HG03196 (cell line): ENCODE results near the gene PSMD12.
A peak's percentile ranks its signal among the peaks of the same experiment; 100 is the strongest.
"Not testable (repeated sequence)": the region's sequence is repeated elsewhere in the genome, so short reads cannot be mapped to it uniquely, and the experiment has no call there.

Source experiments
- ATAC-seq: cut with Tn5 transposase; IDR thresholded peaks from one replicate; pipeline ENCODE4 v1.9.1; 2021; ENCODE audit not compliant: unreplicated experiment

The PSMD12 gene

GRCh38 chr17:67388536-67388935 is 22.2 kb upstream of the PSMD12 start:
- ATAC-seq, result not testable (repeated sequence)

DNA sequence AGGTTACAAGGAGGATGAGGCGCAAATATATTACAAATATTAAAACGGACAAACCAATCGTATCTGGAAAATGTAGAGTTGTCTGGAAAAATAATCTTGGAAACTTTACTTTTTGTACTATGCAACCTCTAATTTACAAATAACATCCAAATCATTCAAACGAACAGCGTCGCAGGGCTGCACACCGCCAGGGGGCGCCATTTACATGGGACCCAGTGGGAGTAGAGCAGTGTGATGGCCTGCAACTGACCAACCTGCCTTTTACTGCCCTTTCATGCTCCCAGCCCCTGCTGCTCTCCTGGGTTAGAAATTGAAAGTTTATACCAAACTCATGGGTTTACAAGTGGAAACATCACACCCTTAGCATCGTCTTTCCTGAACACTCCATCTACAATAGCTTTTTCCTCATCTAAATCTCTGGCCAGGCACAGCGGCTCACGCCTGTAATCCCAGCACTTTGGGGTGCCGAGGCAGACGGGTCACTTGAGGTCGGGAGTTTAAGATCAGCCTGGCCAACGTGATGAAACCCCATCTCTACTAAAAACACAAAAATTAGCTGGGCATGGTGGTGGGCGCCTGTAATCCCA is 20.7 kb upstream of the PSMD12 start:
- ATAC-seq, result no peak

DNA sequence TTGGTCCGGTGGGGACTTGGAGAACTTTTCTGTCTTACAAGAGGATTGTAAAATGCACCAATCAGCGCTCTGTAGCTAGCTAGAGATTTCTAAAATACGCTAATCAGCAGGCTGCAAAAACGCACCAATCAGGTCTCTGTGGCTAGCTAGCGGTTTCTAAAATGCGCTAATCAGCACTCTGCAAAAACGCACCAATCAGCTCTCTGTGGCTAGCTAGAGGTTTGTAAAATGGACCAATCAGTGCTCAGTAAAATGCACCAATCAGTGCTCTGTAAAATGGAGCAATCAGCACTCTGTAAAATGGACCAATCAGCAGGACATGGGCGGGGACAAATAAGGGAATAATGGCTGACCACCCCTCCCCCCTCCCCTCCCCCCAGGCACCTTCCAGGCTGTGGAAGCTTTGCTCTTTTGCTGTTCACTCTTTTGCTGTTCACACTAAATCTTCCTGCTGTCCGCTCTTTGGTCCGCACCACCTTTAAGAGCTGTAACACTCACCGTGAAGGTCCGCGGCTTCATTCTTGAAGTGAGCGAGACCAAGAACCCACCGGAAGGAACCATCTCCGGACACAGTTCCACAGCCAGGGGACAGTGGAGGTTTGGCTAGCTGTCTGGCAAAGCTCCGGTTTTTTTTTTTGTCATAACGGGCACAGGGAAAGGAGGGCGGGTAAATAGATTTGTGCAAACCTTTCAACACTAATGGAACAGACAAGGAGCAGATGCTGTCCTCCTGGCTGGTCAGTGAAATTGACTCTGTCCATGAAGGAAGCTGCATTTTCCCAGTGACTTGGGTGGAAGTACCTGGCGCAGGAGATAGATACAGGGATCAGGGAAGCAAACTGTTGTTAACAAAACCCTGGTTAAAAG is 19.0 kb upstream of the PSMD12 start:
- ATAC-seq, result no peak

- ATAC-seq, result no peak
Measured at GRCh38 chr17:67381929-67382257, 15.5 kb upstream of the PSMD12 start.

DNA sequence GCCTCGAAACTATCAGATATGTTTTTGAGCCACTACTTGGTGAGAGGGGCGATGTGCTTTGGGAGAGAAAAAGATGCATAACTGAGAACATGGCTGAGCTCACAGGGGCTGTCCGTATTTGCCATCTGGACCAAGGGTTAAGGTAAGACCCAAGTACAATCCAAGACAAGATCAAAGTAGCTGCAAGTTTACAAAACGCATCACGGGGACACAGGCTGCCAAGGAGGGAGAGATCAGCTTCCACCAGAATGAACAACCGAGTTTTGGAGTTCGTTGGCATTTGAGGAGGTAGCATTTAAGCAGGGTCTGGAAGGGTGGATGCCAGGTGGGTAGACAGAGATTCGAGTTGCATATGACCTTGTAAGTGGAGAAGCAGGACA is 12.9 kb upstream of the PSMD12 start:
- no peak for ATAC-seq

GRCh38 chr17:67378454-67379250 is 12.3 kb upstream of the PSMD12 start:
- no peak for ATAC-seq

DNA sequence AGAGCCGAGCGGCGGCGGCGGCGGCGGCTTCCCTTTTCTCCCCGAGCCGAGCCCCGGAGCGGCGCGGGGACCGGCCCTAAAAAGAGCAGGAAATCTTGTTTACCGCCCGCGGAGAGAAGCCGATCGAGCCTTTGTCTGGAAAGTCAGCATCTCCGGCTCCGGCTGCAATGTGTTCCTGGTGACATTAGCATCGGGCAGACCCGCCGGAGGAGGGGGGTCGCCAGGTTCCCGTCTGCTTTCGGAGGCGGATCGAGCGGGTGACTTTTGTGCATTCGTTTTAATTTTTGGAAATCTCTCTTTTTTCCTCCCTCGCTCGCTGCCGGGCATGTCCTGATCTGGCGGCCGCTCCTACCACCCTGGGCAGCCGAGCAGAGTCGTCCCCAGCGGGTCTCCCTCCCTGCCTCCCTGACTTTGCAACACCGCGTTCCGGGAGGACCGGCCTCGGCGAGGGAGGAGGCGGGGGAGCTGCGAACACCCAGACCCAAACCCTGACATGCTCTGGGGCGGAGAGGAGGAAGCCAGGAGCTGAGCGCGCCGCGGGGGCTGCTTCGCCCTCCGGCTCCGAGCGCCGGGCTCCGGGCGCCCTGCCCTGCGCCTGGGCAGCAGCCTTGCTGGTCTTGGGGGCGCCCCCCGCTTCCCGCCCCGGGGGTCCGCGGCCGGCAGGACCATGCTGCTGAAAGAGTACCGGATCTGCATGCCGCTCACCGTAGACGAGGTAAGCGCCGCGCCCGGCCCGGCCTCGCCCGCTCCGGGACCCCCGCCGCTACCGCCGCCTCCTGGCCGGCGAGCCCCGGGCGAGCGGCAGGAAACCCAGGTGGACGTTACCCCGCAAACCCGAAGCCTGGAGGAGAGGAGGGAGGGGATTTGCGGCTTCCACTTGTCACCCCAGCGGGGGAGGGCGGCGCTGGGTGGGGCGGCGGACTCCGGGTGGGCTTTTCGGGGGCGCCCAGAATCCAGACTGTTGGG is 11.4 kb upstream of the PSMD12 start:
- ATAC-seq, result peak; percentile 6

GRCh38 chr17:67376737-67377487 is 10.5 kb upstream of the PSMD12 start, which contains the start of gene PITPNC1:
TSS of gene PITPNC1 (plus strand) at chr17:67377281.
- ATAC-seq, result peak; percentile 70

- ATAC-seq, result no peak
Measured at GRCh38 chr17:67376415-67376736, 10.0 kb upstream of the PSMD12 start.

DNA sequence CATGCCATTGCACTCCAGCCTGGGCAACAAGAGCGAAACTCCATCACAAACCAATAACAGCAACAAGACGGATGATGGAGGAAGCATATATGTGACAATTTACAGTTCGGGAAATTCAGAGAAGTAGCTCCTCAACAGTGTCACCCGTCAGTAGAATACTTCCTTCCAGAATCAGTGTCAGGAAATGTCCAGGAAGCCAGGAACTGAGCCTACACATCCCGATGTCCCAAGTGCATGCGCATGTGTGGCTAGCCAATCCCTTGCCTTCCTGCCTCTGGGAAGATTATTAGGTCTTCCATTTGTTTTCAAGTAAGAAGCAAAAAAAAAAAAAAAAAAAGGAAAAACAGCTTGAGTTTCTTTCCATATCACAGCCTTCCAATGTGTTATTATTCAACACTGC is 9.3 kb upstream of the PSMD12 start:
- ATAC-seq, result no peak

DNA sequence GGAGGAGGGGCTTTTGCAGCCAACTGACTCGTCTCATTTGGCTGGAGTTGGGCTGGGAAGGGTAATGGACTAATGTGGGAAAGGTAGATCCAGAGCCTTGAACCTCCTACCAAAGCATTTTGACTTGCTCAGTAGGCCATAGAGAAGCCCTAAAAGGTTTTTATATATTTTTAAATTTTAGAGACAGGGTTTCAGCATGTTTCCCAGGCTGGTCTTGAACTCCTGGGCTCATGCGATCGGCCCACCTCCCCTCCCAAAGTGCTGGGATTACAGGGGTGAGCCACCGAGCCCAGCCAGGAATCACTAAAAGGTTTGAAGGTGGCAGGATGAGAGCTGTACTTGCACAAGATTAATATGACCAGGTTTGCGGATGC is 8.7 kb upstream of the PSMD12 start:
- no peak for ATAC-seq

DNA sequence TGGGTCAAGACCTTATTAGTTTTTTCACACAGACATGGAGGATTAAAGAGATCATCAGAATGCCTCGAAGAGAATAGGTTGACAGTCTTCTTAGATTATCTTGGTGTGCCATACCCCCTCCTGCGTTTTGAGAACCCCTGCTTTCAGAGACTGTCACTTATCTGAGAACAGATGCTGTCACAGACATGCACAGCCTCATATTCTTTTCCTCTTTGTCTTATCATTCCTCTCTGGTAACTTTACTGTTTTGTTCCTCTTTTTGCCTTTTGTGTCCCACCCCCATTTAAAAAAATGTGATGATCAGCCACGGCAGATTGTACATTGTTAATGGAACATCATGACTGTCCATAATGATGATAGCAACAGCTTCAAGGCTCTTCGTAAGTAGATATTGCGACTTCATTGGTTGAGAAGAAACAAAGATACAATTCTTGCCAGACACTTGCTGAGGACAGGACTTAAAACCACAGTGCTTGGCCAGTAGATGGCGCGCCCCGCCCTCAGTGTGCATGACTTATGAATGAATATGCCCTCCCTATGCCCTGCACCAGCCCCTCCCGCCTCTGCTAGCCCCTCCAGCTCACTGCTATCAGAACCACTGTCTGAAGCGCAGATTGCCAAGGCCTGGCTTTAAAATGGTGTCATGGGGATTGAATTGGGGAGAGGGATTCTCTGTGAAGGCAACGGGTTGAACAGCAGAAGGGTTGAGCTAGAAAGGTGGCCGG is 8.1 kb upstream of the PSMD12 start:
- peak; percentile 32 for ATAC-seq

DNA sequence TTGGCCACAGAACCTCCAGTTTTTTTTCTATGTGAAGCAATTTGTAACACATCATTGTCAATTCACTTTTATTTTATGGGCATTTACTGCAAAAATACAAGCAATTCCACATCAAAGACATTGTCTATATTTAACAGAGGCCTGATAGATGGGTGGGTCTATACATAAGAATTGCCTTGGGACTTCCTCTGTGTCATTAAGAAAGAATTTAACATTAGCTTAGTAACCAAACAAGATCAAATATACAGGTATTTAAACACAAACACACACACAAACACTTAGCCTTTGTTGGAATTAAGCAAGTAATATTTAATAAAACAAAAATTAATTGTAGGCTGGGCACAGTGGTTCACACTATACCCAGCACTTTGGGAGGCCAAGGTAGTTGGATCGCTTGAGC is 6.4 kb upstream of the PSMD12 start:
- no peak for ATAC-seq

- ATAC-seq, result no peak
Measured at GRCh38 chr17:67369676-67370075, 3.3 kb upstream of the PSMD12 start.

GRCh38 chr17:67365738-67366192 is 612 bp downstream of the PSMD12 start:
- ATAC-seq, result peak; percentile 12

- no peak for ATAC-seq
Measured at GRCh38 chr17:67364847-67365737, 1.3 kb downstream of the PSMD12 start.

DNA sequence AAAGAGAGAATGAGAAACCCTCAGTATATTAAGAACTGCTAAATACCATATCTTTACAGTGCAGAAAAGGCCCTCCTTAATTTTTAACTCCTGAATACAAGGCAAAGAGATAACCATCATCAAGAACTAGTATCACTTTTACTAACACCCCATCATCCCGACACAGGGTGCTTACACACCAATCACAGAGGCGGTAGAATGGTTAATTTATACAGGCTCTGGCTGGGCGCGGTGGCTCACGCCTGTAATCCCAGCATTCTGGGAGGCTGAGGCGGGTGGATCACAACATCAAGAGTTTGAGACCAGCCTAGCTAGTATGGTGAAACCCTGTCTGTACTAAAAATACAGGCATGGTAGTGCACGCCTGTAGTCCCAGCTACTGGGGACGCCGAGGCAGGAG is 4.2 kb downstream of the PSMD12 start:
- ATAC-seq, result no peak

GRCh38 chr17:67360880-67361279 is 5.5 kb downstream of the PSMD12 start:
- no peak for ATAC-seq
